Gastroesophageal sphincter (tissue), 4 donors: ENCODE measurements around the gene AREL1. TPM values are rescaled to one million over a fixed set of nuclear protein-coding genes. Genes with fewer than 3 reads are reported as not detected.
A peak's percentile ranks its signal among the peaks of the same experiment; 100 is the strongest.

Experiments used
- ATAC-seq: fragments of 150-250 bp; one replicate; pipeline ENCODE4 v1.9.1; 2016; ENCODE audit warnings: mild to moderate bottlenecking, moderate library complexity
- H3K27ac ChIP-seq, 4 donors: fragments of 200-600 bp; sonication (generic) in 3 of 4; 1 replicate in 3 of 4; 2 replicates in 1 of 4; pipeline ENCODE4 v1.5.1; 2016 to 2019
- H3K27me3 ChIP-seq: fragments of 200-600 bp; sonication (generic); one replicate; pipeline ENCODE4 v1.5.1; 2019
- H3K36me3 ChIP-seq, 2 donors: fragments of 200-600 bp; sonication (generic); one replicate each; pipeline ENCODE4 v1.5.1; 2019; ENCODE audit warnings: control low read depth in 1 of 2
- H3K4me1 ChIP-seq, 3 donors: fragments of 200-600 bp; sonication (generic); 1 replicate in 2 of 3; 2 replicates in 1 of 3; pipeline ENCODE4 v1.5.1; 2016 to 2019; ENCODE audit warnings: control low read depth in 2 of 3
- H3K4me3 ChIP-seq, 2 donors: fragments of 200-600 bp; sonication (generic); one replicate each; pipeline ENCODE4 v1.5.1; 2019; ENCODE audit warnings: mild to moderate bottlenecking in 1 of 2, moderate library complexity in 1 of 2
- H3K9me3 ChIP-seq, 3 donors: fragments of 200-600 bp; sonication (generic); one replicate each; pipeline ENCODE4 v1.5.1; 2017 to 2019; ENCODE audit warnings: control low read depth in 2 of 3
- CTCF ChIP-seq, 4 experiments: fragments of 200-600 bp in 2 of 4; fragments of 450-650 bp in 2 of 4; sonication (generic) in 1 of 4; IDR thresholded peaks; one replicate each; pipeline ENCODE4 v1.5.1; 2017 to 2019; ENCODE audit warnings: antibody characterized with exemption in 4 of 4, mild to moderate bottlenecking in 2 of 4, moderate library complexity in 2 of 4
- EP300 ChIP-seq: sonication (generic); formaldehyde crosslinking; IDR thresholded peaks from one replicate; pipeline ENCODE4 v1.6.1; 2017; ENCODE audit warnings: antibody characterized with exemption, mild to moderate bottlenecking
- POLR2A ChIP-seq, 2 donors: fragments of 450-650 bp; IDR thresholded peaks; one replicate each; pipeline ENCODE4 v1.6.1; 2017; ENCODE audit warnings: antibody characterized with exemption in 2 of 2, mild to moderate bottlenecking in 2 of 2, moderate library complexity in 1 of 2
- POLR2AphosphoS5 ChIP-seq: sonication (generic); formaldehyde crosslinking; IDR thresholded peaks from one replicate; pipeline ENCODE4 v1.6.1; 2017; ENCODE audit warnings: antibody characterized with exemption
- WGBS, 2 donors: methylation state at CpG; one replicate each; pipeline ENCODE4 v1.1.5; 2018; ENCODE audit warnings: low coverage in 1 of 2; 5-methylcytosine and 5-hydroxymethylcytosine counted together
- total RNA-seq, 4 donors: library from RNA; depleted of rRNA; stranded (reverse); fragments of >200 nt; gene quantifications; one replicate each; pipeline ENCODE4 v1.1.0, GENCODE V29; 2016

The AREL1 gene
- total RNA-seq, 4 donors from 2014 or later, result 14.3 to 39.9 (median 19.9) TPM

GRCh38 chr14:74645756-74646470, 67.0 kb downstream of the AREL1 start:
- H3K9me3 ChIP-seq, result no peaks in the 10 kb centered on the region
- no peak for TF ChIP-seq EP300
- TF ChIP-seq POLR2AphosphoS5, result no peak
- no peak for TF ChIP-seq CTCF (IDR thresholded peaks at IDR 0.05)
- TF ChIP-seq POLR2A (IDR thresholded peaks at IDR 0.05), result no peak
- no peak for ATAC-seq
- no peaks in the 10 kb centered on the region for H3K36me3 ChIP-seq
- 60 to 85% methylated on average over 5 to 10 of the region's 13 CpGs for WGBS, 2 donors
- peaks cover 0 to 16% (median 6%) of the 10 kb centered on the region in 3 donors for H3K4me1 ChIP-seq
- H3K27ac ChIP-seq, result peak overlapping the region in 1 of 4 donors; percentile 4
- H3K27me3 ChIP-seq, result peaks cover 58% of the 10 kb centered on the region
- no peak overlapping the region for H3K4me3 ChIP-seq

- no peak overlapping the region for H3K4me3 ChIP-seq
- ATAC-seq, result no peak
- no peaks in the 10 kb centered on the region for H3K9me3 ChIP-seq
- WGBS, 2 donors, result 40 to 59% methylated on average over 2 to 3 of the region's 5 CpGs
- peak overlapping the region in 1 of 4 donors; percentile 4 for H3K27ac ChIP-seq
- no peak for TF ChIP-seq CTCF (IDR thresholded peaks at IDR 0.05)
- TF ChIP-seq POLR2AphosphoS5, result no peak
- TF ChIP-seq EP300, result no peak
- TF ChIP-seq POLR2A (IDR thresholded peaks at IDR 0.05), result no peak
- H3K27me3 ChIP-seq, result peaks cover 64% of the 10 kb centered on the region
- peaks cover 0 to 22% (median 6%) of the 10 kb centered on the region in 3 donors for H3K4me1 ChIP-seq
- H3K36me3 ChIP-seq, result no peaks in the 10 kb centered on the region
These were observed 67.6 kb downstream of the AREL1 start for GRCh38 chr14:74645244-74645643.

- Histone ChIP-seq H3K4me1 (peaks cover 0 to 23% (median 7%) of the 10 kb centered on the region in 3 donors), H3K9me3 (no peaks in the 10 kb centered on the region), H3K27ac (peak overlapping the region in 3 of 4 donors; percentile 1 to 43 (median 19)), H3K4me3 (no peak overlapping the region), H3K27me3 (peaks cover 57% of the 10 kb centered on the region), H3K36me3 (no peaks in the 10 kb centered on the region)
- no peak for TF ChIP-seq POLR2A (IDR thresholded peaks at IDR 0.05)
- no peak for TF ChIP-seq EP300
- TF ChIP-seq CTCF (IDR thresholded peaks at IDR 0.05), result no peak
- no peak for TF ChIP-seq POLR2AphosphoS5
- peak; percentile 25 for ATAC-seq
- 74% methylated on average over 9 of the region's 12 CpGs; no CpG with 5 or more reads in 1 of the 2 donors for WGBS, 2 donors
These were observed 71.1 kb downstream of the AREL1 start for GRCh38 chr14:74641601-74642391.

GRCh38 chr14:74638966-74639365, 73.9 kb downstream of the AREL1 start:
- H3K4me1 ChIP-seq, result peaks cover 0 to 23% (median 7%) of the 10 kb centered on the region in 3 donors
- 64% methylated on average over 1 of the region's 1 CpG; no CpG with 5 or more reads in 1 of the 2 donors for WGBS, 2 donors
- peak; percentile 83 for ATAC-seq

GRCh38 chr14:74638066-74638465, 74.8 kb downstream of the AREL1 start:
- H3K9me3 ChIP-seq, result no peaks in the 10 kb centered on the region
- H3K27me3 ChIP-seq, result peaks cover 34% of the 10 kb centered on the region
- H3K27ac ChIP-seq, result peak overlapping the region in 3 of 4 donors; percentile 34 to 62 (median 53)
- no peak for ATAC-seq
- peaks cover 0 to 23% (median 7%) of the 10 kb centered on the region in 3 donors for H3K4me1 ChIP-seq
- WGBS, 2 donors, result 37% methylated on average over 5 of the region's 7 CpGs; no CpG with 5 or more reads in 1 of the 2 donors
- no peak overlapping the region for H3K4me3 ChIP-seq
- TF ChIP-seq CTCF (IDR thresholded peaks at IDR 0.05), result no peak
- TF ChIP-seq POLR2AphosphoS5, result no peak
- no peak for TF ChIP-seq POLR2A (IDR thresholded peaks at IDR 0.05)
- no peak for TF ChIP-seq EP300
- no peaks in the 10 kb centered on the region for H3K36me3 ChIP-seq

More at GRCh38 chr14:74638966-74639365, 73.9 kb downstream of the AREL1 start:
- Histone ChIP-seq H3K27ac (peak overlapping the region in 3 of 4 donors; percentile 46 to 62 (median 53)), H3K36me3 (no peaks in the 10 kb centered on the region), H3K27me3 (peaks cover 36% of the 10 kb centered on the region), H3K4me3 (no peak overlapping the region), H3K9me3 (no peaks in the 10 kb centered on the region)
- TF ChIP-seq EP300 (no peak), POLR2AphosphoS5 (peak; percentile 74)
